ENCODE data around the gene GAB1. TPM values are rescaled to one million over a fixed set of nuclear protein-coding genes. Genes with fewer than 3 reads are reported as not detected.

Gene GAB1
- 6.3 and 6.6 TPM in 2 replicates for polyA plus RNA-seq (2014; cell fraction: cytosol; rRNA removed)
- polyA plus RNA-seq (2014; cell fraction: nucleus; rRNA removed): 7.7 and 13.0 TPM in 2 replicates

GRCh38 chr4:143336781-143337599 lies at the start of gene GAB1:
Gene GAB1 (plus strand): TSS chr4:143336876. CDS start chr4:143337189, 313 bp downstream.
- peak; percentile 73 for DNase-seq (ENCODE audit: low spot score)

GRCh38 chr4:143287572-143287923 lies 49.1 kb upstream of the GAB1 start:
- no peak for DNase-seq (ENCODE audit: low spot score)

- DNase-seq (ENCODE audit: low spot score): peak; percentile 18
These were observed 48.5 kb upstream of the GAB1 start for GRCh38 chr4:143288171-143288570.

GRCh38 chr4:143289370-143289769 lies 47.3 kb upstream of the GAB1 start:
- DNase-seq (ENCODE audit: low spot score): no peak

- DNase-seq (ENCODE audit: low spot score): no peak
These were observed 45.4 kb upstream of the GAB1 start for GRCh38 chr4:143291314-143291713.

- DNase-seq (ENCODE audit: low spot score): no peak
These were observed 43.8 kb upstream of the GAB1 start for GRCh38 chr4:143292858-143293257.

DNA sequence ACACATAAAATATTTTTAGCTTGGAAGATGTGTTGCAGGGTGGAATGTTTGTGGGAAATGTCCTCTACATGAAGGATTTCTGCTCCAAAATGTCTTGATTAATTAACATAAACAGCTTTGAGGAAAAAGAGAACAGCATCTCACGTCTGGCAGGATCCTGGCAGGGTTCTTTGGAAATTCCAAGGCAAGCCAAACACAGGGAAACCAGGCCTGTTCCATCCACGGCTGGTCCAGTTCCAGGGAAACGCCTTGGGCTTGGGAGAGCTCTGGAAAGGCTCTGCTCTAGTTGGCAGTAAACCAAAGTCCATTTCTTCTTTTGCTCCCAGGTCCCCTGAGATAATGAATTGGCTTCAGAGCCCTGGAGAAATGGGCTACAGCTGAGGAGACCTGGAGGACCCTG lies 42.4 kb upstream of the GAB1 start:
- DNase-seq (ENCODE audit: low spot score): peak; percentile 70

DNA sequence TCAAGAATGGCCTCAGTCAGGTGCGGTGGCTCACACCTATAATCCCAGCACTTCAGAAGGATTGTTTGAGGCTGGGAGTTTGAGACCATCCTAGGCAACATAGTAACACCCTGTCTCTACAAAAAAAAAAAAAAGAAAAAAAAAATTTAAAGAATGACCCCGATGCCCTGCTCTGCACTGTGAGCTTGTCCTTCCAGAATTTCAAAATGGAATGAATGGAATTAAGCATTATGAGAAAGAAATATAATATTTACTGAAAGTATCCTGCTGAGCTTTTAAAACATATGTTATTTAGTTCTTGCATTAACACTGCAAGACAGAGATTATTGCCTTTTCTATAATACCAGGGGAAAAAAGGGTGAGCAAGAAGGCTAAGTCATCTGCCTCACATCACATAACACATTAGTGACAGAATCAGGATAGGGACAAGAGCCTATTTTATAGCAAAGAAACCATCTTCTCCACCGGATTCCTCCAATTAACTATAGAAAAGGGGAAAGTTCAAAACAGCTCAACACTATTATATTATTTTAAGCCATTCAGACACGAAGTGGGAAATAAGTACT lies 41.9 kb upstream of the GAB1 start:
- no peak for DNase-seq (ENCODE audit: low spot score)

DNA sequence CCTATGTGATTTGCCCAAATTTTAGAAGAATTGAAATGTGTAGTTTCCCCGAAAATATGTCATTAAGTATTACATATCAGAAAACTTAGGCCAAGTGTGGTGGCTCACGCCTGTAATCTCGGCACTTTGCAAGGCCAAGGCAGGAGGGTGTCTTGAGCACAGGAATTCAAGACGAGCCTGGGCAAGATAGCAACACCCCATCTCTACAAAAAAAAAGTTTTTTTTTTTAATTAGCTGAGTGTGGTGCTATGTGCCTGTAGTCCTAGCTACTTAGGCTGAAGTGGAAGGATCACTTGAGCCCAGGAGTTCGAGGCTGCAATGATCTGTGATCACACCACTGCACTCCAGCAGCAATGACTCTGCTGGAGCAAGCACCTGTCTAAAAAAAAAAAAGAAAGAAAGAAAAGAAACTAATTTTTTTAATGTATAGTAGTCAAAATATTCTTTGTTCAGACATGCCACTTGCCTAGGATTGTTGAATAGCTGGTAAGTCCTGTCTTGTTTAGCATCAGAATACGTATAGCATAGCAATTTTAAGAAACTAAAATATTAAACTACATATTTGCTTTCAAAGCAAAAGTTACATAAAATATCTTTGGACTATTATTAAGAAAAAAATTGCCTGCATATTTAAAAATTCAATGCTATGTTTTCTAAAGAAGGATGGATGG lies 40.1 kb upstream of the GAB1 start:
- DNase-seq (ENCODE audit: low spot score): no peak

GRCh38 chr4:143300860-143301259 lies 35.8 kb upstream of the GAB1 start:
- no peak for DNase-seq (ENCODE audit: low spot score)

DNA sequence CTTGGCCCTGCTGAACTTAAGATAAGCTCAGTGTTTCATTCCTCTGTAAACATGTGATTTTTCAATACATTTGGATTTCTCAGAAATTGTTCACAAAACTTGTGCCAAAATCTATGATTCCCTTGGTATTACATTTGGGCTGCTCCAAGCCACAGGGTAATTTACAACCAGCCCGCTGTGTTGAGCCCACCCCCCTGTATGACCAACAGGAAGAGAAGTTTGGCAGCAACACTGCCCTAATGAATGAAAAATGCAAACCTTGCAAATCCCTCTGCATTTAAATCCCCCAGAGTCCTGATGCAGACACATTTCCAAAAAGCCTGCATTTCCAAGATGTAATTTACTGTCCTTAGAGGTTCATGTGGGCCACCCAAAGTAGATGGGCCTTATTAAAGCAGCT lies 34.1 kb upstream of the GAB1 start:
- DNase-seq (ENCODE audit: low spot score): no peak

GRCh38 chr4:143306788-143307187 lies 29.9 kb upstream of the GAB1 start:
- no peak for DNase-seq (ENCODE audit: low spot score)

GRCh38 chr4:143307531-143307930 lies 29.1 kb upstream of the GAB1 start:
- DNase-seq (ENCODE audit: low spot score): no peak

DNA sequence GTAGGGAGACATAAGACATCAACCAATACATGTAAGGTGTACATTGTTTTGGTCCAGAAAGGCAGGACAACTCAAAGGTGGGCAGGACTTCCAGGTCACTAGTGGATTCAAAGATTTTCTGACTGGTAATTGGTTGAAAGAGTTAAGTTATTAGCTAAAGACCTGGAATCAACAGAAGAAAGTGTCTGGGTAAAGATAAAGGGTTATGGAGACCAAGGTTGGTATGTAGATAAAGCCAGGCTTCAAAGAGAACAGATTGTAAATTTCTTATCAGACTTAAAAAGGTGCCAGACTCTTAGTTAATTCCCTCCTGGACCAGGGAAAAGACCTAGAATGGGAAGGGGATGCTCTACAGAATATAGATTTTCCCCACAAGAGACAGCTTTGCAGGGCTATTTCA lies 28.3 kb upstream of the GAB1 start:
- DNase-seq (ENCODE audit: low spot score): no peak

GRCh38 chr4:143311924-143312323 lies 24.8 kb upstream of the GAB1 start:
- DNase-seq (ENCODE audit: low spot score): no peak

- DNase-seq (ENCODE audit: low spot score): no peak
These were observed 23.2 kb upstream of the GAB1 start for GRCh38 chr4:143313521-143313920.

DNA sequence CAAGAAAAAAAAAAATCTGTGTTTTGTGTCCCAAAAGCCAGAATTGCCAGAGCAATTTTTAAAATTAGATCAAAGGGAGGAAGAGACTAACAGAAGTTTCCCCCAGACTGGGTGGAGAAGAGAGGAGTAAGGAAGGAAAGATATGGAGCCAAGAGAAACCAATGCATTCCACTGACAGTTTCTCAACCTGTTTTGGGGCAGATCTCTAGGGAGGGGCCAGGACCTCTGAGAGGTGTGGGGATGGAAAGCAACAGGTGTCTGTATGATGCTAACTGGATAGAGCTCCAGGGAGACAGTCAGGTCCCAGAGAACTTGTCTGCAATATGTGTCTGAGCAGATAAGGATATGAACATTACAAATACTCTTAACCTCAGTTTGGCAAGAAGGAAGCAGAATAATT lies 22.7 kb upstream of the GAB1 start:
- DNase-seq (ENCODE audit: low spot score): no peak

DNA sequence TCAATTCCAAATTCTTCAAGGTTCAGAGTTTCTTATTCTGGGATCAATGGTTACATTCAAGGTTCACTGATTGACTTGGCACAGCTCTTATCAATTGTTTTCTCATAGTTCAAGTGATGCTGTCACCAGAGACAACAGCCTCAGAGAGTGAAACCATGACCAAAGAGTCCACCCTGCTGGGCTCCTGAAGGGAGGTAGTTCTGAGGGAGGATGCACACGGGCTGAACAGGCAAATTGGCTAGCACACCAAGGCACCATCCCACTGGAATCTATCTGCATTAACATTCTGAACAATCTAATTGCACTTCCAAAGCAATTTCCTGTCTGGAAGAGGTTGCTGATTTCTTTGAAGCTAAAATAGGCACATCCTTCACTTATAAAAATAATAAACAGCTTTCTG lies 16.6 kb upstream of the GAB1 start:
- DNase-seq (ENCODE audit: low spot score): no peak

DNA sequence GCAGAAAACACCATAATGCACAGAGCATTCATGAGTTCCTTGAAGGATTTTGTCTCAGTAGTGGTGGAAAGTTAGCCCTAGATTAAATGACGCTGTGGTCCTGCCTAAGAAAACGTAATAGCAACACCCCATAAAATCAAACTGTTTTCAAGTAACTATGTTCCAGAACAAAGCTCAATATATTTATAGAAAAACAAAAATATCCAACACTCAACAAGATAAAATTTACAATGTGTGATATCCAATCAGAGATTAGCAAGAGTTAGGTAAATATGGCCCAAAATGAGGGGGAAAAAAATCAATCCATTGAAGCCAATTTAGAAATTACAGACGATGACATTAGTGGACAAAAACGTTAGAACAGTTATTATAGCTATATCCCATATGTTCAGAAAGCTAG lies 9.9 kb upstream of the GAB1 start:
- no peak for DNase-seq (ENCODE audit: low spot score)

DNA sequence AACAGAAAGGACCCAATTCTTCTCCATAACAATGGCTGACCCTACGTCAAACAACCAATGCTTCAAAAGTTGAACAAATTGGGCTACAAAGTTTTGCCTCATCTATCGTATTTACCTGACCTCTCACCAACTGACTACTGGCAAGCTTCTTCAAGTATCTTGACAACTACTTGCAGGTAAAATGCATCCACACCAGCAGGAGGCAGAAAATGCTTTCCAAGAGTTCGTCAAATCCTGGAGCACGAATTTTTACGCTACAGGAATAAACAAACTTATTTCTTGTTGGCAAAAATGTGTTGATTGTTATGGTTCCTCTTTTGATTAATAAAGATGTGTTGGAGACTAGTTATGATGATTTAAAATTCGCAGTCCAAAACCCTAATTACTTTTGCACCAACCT lies 6.7 kb upstream of the GAB1 start:
- DNase-seq (ENCODE audit: low spot score): no peak

- peak; percentile 90 for DNase-seq (ENCODE audit: low spot score)
These were observed 496 bp upstream of the GAB1 start for GRCh38 chr4:143335979-143336780.
